Inferior parietal cortex (tissue), 1 donor: Measurements from ENCODE around the gene LRIG1.

Source experiments
- DNase-seq: peaks from one replicate; pipeline ENCODE4 v3.0.0-alpha.2; 2016; ENCODE audit errors: extremely low spot score

LRIG1 gene

DNA sequence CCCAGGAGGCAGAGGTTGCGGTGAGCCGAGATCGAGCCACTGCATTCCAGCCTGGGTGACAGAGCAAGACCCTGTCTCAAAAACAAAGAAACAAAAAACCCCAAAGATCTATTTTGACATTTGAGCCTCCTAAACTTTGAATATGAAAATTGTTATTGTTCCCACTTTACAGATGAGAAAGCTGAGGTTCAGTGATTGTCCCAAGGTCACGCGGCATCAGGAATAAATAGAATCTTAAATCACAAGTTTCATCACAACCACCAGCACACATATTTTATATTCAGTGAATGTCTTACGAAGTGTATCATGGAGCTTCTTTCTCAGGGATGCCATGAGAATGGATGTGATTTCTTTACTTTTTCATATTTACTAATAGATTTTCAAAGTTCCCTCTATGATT lies 5.3 kb upstream of the LRIG1 start:
- no peak for DNase-seq

DNA sequence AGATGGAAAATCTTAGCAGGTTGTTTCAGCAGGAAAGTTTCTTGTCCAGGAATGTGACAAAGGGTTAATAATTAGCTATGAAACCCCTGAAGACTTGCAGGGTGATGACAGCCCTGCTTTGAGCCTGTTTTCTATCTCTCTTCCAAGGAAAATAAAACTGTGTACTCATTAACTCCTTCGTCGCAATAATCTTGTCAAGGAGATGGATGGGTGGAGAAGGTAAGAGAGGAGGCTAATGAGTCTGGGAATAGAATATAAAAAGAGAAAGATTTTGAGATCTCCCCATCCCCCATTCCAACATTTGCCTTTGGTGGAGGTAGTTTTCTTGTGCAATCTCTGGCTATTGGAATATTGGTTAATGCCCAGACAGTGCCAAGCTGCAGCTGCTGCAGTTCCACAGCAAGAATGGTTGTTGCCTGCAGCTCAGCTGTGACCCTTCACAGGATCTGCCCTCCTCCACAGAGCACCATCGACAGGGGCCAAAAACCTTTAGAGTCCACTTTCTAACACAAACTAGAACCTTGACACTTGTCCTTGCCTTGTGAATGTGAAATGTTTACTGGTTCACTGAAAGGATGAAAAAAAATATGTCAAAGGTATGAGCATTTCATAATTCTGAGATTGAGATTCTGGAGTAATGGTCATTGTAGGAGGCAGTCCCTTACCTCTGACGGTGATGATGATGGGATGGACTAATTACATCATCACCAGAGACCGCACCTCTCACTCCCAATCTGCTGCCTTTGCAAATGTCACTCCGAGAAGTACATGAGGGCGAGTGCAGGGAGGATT lies 4.2 kb upstream of the LRIG1 start:
- no peak for DNase-seq

DNA sequence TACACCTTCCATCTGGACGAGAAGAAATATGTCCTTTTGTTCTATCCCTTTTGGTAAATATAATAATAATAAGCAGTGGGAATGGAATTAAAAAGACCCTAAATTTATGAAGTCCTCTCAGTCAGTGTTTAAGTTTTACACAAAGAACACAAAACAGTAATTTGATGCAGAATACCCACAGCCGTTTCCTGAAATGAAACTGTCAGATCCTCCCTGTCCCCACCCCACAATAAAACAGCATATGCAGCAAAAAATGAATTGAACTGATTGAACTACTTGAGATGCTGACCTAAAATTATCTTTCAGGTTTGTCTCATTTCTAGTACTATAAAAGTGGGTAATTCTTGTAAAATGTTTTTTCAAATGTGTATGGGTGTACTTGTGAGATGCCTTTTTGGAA lies 2.2 kb upstream of the LRIG1 start:
- DNase-seq = no peak

DNA sequence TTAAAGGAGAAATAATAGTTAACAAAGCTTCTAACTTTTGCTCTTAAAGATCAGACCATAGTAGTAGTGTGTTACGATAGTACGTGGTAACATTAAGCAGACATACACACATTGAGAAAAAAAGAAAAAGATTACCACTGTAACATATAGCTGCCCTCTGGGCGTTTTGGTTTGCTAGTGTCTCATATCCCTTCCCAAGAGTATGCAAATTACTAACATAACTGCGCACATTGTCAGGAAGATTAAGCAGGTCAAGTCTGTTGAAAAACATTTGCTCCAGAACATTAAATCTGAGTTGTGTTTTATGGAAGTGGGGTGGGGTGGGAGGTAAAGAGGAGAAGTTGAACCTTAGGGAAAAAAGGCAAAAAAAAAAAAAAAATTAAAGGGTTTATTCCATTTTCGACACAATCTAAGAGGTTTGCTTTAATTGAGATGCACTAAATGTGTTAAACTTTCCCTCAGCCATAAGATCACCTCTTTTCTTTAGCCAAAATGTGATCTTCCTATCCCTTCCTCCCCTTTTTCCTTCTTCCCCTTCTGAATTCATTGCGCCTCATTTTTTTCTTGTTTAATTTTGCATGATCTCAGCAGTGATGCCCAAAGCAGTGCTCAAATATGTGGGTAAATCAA lies 1.5 kb upstream of the LRIG1 start:
- no peak for DNase-seq

DNA sequence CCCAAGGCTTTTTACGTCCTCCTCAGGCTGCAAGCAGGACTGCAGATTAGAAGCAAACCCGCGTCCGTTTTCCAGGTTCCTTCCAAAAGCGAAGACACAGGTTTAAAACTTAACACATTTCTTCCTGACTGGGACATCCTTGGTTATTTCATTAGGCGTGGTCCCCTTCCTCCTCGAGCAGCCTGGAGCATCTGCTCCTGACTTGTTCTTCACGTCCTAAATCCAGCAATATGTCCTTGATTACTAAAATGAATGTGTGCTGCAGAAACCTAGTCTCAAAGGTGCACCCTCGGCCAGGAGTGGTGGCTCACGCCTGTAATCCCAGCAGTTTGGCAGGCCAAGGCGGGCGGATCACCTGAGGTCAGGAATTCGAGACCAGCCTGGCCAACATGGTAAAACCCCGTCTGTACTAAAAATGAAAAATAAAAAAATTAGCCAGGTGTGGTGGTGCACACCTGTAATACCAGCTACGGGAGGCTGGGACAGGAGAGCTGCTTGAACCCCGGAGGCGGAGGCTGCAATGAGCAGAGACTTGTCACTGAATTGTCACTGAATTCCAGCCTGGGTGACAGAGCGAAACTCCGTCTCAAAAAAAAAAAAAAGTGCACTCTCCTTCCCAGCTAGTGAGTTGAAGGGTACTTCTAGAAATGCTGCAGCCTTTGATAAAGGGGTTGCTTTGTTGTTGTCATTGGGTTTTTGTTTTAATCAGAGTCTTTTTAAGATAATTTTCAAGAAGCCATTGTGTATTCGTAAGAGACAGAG lies 842 bp upstream of the LRIG1 start:
- DNase-seq = no peak

DNA sequence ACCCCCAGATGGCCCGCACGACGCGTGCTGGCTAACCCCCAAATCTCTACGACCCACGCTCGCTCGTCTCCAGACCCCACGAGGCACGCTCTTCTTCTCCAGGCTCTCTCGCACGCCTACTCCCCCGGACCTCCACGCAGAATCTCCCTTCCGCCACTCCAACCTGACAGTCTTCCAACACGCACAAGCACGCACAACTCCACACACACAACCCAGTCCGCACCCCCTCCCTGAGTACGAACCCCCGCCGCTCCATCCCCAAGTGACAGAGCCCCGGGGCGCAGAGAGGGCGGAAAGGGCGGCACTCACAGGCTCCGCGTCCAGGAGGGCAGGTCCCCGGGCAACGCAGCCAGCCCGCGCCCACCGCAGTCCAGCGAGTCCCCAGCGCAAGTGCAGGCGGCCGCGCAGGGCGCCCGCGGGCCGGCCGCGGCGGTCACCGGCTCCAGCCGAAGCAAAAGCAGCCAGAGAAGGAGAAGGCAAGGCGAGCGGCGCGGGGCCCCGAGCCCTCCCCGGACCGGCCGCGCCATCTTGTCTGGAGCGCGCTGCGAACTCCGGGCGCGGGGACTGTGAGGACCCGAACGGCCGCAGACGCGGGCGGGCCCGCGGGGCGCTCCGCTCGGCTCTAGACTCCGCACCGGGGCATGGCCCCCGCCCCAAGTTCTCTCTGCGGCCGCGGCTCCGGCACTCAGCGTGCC lies 794 bp downstream of the LRIG1 start:
- no peak for DNase-seq

DNA sequence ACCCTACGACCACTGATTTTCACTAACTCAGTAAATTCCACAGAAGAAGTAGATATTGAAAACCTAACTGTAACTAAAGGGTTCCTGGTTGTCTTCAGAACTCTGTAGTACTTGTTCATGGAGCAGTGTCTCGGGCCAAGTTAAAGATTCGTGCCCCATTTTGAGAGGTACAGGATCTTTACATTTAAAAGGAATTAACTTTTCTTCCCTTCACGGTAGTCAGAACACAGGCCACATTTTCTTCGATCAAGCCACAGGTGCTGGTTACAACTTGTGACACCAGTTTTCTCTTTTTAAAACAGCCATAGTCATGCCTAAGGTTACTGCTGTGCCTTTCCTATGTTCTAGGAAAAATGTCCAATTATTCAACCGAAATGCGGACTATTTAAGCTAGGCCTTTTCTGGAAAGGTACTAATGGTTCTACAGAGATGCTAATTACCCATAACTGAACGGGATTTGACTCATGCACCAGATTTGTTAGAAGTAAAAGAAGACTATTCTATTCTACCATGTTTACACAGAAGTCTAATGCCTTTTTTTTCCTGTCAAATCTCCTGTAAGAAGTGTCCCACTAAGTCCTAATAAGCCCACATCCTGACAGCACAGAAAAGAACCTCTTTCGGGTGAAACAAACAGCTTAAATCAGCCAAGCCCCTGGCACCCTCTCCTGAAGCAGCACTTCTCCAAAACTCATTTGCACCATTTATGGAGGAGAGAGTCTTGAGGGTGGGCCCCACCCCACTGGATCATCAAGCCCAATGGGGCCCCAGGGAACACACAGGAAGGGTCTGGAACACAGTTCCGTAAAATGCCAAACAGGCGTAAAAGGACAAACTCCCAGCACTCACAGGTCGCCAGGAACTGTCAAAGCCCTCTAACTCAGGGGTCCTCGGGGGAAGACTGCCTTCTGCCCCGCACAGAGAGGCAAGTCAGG lies 1.9 kb downstream of the LRIG1 start:
- no peak for DNase-seq

DNA sequence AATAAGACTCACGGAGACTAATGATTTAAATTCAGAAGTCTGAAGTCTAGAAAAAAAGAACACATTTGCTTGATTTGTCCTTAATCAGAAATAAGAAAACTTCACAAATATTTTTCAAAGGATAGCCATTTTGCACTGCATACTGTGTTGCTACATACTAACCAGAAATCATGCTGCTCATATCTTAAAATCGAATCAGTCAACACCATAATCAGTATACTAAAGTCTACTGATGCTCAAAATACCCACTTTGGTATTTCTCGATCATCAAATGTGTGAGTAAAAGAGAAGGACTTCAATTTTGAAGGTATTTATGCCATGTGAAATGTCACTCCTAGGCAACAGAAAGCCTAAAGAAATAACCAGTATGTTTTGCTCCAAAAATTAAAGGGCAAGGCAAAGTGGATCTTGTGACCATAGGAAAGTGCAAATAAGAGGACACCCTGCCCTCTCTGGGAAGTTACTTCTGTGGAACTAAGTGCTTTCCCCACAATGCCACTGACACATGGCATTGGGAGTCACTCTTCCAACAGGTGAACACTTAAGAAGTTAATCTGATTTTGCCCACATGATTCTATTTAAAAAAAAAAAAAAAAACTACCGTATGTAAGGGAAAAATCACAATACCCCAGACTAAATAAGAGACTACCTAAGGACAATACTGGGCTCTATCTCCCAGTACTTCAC lies 2.7 kb downstream of the LRIG1 start:
- no peak for DNase-seq

DNA sequence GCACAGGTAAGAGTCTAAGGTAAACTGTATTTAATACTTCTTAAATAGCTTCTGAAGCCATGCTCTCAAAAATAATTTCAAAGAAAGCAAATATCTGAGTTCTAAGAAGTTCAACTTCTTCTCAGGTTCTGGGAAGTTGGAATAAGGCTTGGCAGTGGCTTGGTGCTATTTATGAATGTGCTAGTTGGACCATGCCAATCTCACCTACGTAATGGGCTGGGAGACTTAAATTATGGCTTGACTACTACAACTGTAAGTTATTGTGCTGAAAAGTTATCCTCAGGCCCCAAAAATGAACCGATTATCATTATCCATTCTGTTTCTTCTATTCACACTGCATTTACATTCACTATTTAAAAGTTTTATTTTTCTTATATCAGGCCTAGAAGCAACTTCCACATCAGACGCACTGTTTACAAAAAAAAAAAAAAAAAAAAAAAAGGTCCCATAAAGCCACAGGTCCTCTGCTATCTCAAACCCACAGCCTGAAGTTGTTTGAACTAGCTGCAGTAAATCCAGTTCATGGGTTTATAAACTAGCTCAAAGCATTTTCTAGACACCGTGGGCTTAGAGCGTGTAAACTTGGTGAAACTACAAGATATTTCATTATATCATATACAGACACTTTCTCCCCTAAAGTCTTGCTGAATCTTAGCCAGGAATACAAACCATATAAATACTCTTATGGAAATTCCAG lies 3.4 kb downstream of the LRIG1 start:
- DNase-seq = no peak

DNA sequence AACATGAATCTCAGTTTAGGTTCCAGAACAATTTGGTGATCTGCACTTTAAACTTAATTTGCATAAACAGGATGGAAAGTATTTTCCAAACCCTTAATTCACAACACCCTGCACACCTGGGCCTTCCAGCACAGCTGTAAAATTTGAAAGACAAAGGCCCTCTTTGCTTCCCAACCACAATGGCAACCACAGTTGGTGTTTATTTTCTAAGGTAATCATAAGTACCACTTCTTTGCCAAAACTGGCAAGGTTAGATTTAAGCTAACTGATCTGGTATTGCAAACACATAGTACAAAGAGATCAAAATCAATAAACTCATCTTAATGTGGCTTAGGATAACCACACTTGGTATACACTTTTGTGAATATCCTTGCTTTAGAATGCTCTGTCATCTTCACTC lies 4.1 kb downstream of the LRIG1 start:
- DNase-seq = no peak

DNA sequence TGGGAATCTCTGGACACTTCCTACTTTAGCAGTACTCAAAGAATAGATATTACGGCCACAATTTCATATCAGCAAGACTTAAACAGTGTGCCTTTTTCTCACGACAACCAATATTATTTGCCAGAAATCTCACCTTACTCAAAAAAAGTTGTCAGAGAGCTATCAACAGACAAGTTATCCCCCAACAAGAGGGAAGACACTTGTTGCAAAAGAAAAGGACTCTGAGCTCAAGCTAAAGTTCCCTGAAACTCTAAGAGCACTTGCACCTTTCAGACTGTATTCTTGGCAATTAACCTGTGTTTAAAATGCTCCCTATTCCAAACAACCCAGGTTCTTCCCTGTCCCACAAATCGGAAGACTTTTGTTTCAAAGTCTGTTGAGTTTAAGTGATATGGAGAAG lies 4.5 kb downstream of the LRIG1 start:
- DNase-seq = no peak

DNA sequence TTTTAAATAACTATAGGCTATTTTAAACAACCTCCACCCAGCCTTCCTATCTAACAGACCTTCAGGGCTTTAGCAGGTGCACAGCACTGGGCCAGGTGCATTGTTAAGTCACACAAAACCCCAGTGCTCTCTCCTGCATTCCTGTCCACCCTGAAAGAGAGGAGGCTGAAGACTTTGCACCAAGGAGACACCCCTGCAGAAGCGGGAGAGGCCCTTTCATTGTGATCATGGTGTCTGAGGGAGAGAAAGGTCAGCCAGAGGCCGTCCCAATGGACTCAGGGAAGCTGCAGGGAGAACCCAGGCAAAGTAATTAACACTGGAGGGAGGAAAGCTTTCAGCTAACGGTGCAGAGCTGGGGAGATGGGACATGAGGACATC lies 5.2 kb downstream of the LRIG1 start:
- no peak for DNase-seq

DNA sequence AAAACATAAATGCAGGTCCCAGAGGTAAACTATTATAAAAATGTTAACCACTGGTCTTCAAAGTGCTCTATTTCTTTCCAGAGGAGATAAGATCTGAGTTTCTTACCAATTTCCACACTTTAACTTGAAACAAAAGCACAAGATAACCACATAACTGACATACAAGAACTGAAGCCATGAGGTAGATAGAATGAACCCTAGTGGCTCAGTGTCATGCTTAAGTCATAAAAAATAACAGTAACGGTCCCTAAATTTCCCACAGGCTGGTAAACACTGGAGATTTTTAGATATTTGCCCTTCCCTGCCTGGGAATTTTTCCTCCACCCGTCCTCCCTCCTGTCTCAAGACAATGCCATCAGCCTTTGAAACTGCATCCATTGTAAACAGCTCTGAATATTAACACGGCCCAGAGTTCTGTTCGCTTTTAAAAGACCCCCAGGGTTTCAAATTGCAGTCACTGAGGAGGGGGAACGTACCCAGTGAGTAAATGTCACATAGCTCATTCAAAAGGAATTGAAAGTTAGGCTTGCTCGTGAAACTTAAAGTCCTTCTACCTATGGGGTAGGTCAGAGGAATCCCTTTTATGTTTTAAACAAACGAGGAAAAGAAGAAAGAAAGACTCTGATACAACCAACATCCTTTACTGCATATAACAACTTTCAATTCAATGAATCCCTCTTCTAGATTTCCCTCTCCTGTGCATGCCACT lies 5.7 kb downstream of the LRIG1 start:
- DNase-seq = no peak

DNA sequence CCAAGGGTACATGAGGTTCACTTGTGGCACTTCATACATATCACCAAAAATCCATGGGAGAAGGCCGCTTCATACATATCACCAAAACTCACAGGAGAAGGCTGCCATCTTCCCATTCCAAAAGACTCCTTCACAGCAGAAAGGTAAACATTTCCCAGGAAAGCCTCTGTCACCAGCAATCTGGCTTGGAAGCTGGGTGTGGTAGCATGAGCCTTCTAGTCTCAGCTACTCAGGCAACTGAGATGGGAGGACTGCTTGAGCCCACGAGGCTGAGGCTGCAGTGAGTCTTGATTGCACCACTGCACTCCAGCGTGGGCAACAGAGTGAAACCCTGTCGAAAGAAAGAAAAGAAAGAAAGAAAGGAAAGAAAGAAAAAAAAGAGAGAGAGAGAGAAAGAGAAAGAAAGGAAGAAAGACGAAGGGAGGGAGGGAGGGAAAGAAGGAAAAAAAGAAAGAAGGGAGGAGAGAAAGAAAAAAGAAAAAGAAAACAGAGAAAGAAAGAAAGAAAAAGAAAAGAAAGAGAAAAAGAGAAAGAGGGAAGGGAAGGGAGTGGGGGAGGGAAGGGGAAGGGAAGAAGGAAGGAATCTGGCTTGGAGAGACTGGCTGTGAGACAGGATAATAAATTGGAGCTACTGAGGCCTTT lies 7.2 kb downstream of the LRIG1 start:
- no peak for DNase-seq

DNA sequence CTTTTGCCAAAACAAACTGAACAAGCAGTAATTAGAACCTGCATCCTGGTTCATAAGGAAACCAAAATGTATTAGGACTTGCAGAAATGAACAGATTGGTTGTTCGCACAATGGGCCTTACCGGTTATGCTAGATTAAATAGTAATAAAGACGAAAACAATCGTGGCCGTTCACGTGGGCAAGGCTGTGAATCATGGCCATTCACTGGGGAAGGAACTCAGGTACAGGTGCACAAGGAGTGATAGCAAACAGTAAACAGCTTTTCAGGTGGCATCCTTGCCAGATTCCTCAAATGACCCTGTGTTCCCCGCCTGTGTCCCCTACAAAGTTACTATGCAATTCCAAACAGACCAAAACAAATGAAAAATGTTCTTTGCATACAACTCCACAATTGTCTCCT lies 8.2 kb downstream of the LRIG1 start:
- no peak for DNase-seq

DNA sequence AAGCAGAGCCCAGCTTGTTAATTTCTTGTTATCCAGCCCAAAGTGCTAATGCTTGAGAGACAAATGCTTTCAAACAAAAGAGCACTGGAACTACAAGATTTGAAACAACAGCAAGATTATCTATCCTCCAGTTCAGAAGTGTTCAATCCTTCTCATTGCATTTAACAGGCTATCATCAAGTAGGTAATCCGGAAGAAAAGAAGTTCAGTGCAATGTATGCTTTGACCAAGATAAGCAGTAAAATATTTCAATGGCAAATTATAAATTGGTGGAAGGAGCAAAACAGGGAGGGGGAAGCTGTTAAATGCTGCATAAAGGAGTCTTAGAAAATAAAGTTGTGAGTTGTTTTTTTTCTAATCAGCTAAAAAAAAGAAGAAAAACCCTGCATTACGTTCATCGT lies 8.8 kb downstream of the LRIG1 start:
- DNase-seq = no peak

DNA sequence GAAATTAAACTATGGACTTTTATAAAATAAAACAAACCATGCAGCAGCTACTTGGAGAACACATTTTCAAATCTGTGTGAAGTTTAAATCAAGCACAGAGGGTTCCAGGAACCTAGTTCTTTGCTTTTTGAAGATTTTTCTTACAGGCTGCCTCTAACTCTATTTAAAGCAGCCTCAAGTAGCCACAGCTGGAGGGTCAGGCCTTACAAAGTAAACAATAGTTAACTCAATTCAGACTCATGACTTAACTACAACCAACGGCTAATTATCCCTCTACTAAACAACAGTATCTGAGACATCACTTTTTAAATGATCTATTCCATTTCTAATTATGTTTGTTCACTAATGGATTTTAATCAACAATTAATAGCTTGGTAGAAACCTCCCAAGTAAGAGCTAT lies 9.8 kb downstream of the LRIG1 start:
- DNase-seq = no peak

DNA sequence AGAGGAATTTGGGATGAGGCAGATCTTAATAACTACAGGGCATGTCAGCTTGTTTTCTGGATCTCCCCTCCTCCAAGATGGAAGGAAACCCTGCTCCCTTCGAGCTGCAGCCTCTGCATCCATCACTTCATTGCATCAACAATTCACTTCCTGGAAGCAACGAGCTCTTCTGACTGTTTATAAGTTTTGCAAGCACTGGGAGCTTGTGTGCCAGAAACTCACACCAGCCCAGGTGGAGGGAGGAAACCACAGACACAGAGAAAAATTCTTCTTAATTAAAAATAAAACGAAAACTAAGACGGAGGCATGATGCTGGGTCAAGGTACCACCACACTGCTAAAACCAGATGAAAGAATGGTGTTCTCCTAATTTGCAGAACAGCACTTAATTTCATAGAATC lies 10.6 kb downstream of the LRIG1 start:
- DNase-seq = no peak

DNA sequence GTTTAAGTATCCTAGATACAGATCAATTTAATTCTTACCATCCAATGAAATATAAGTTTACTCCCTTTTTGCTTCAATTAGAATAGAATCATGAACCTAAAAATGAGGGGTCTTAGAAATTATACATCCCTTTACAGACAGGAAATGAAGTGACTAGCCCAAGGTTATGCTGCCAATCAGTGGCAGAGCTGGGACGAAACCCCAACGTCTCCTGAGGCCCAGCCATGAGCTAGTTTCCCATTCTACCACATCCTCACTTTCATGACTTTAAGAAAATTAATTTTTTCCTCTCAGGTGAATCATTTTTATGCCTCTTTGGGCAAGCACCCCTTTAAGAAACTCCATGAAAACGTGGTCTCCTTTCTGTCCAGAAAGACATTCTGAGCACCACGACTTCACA lies 11.2 kb downstream of the LRIG1 start:
- DNase-seq = no peak
